H9 (cell line): ENCODE results near the gene AP2S1. TPM values are rescaled to one million over a fixed set of nuclear protein-coding genes. Genes with fewer than 3 reads are reported as not detected.

ENCODE experiments used
- DNase-seq: peaks from one replicate; pipeline ENCODE4 v3.0.0-alpha.2; 2017
- H2AFZ ChIP-seq: one replicate; pipeline ENCODE4 v1.6.1; 2013; ENCODE audit warnings: mild to moderate bottlenecking, low read length, control low read depth, moderate library complexity
- H2AK5ac ChIP-seq: 2 replicates; pipeline ENCODE4 v1.6.1; 2013; ENCODE audit warnings: low read length, control low read depth, mixed read lengths; ENCODE audit not compliant: insufficient read length
- H2BK120ac ChIP-seq: one replicate; pipeline ENCODE4 v1.6.1; 2013; ENCODE audit warnings: low read depth, mild to moderate bottlenecking, low read length, control low read depth, inconsistent platforms; ENCODE audit not compliant: poor library complexity, severe bottlenecking
- H2BK12ac ChIP-seq: 2 replicates; pipeline ENCODE4 v1.6.1; 2013; ENCODE audit warnings: low read length, control low read depth, mixed read lengths, low read depth; ENCODE audit not compliant: insufficient read length
- H2BK15ac ChIP-seq: 2 replicates; pipeline ENCODE4 v1.6.1; 2013; ENCODE audit warnings: low read depth, low read length, control low read depth
- H2BK20ac ChIP-seq: one replicate; pipeline ENCODE4 v1.6.1; 2013; ENCODE audit warnings: low read depth, mild to moderate bottlenecking, low read length, control low read depth, inconsistent platforms; ENCODE audit not compliant: poor library complexity, severe bottlenecking
- H2BK5ac ChIP-seq: 2 replicates; pipeline ENCODE4 v1.6.1; 2013; ENCODE audit warnings: low read length, control low read depth, mixed read lengths; ENCODE audit not compliant: insufficient read length
- H3K14ac ChIP-seq: 2 replicates; pipeline ENCODE4 v1.6.1; 2013; ENCODE audit warnings: low read length, control low read depth; ENCODE audit not compliant: insufficient read depth
- H3K18ac ChIP-seq: 2 replicates; pipeline ENCODE4 v1.6.1; 2013; ENCODE audit warnings: low read depth, mild to moderate bottlenecking, mixed read lengths, low read length, control low read depth; ENCODE audit not compliant: insufficient read length
- H3K23ac ChIP-seq: 2 replicates; pipeline ENCODE4 v1.6.1; 2013; ENCODE audit warnings: low read length, control low read depth, mixed read lengths, low read depth; ENCODE audit not compliant: insufficient read length
- H3K23me2 ChIP-seq: 2 replicates; pipeline ENCODE4 v1.6.1; 2013; ENCODE audit warnings: low read depth, mild to moderate bottlenecking, mixed read lengths, low read length, control low read depth; ENCODE audit not compliant: insufficient read length, poor library complexity, severe bottlenecking
- H3K27ac ChIP-seq: 2 replicates; pipeline ENCODE4 v1.5.1; 2013; ENCODE audit warnings: low read length, control low read depth, mixed read lengths, low read depth; ENCODE audit not compliant: insufficient read length
- H3K27me3 ChIP-seq: 2 replicates; pipeline ENCODE4 v1.6.1; 2013; ENCODE audit warnings: low read length, control low read depth, inconsistent platforms; ENCODE audit not compliant: insufficient read depth
- H3K4ac ChIP-seq: 2 replicates; pipeline ENCODE4 v1.6.1; 2013; ENCODE audit warnings: low read depth, mild to moderate bottlenecking, control low read depth, inconsistent platforms, low read length, moderate library complexity
- H3K4me1 ChIP-seq: 2 replicates; pipeline ENCODE4 v1.6.1; 2013; ENCODE audit warnings: low read length, control low read depth, inconsistent platforms; ENCODE audit not compliant: insufficient read depth
- H3K4me2 ChIP-seq: 2 replicates; pipeline ENCODE4 v1.6.1; 2013; ENCODE audit warnings: low read length, control low read depth, mixed read lengths; ENCODE audit not compliant: insufficient read length, insufficient read depth
- H3K56ac ChIP-seq: 2 replicates; pipeline ENCODE4 v1.6.1; 2013; ENCODE audit warnings: low read depth, mild to moderate bottlenecking, mixed read lengths, low read length, control low read depth; ENCODE audit not compliant: insufficient read length
- H3K79me1 ChIP-seq: 2 replicates; pipeline ENCODE4 v1.6.1; 2013; ENCODE audit warnings: low read depth, mild to moderate bottlenecking, moderate library complexity, low read length, control low read depth, inconsistent platforms; ENCODE audit not compliant: insufficient read depth, poor library complexity, severe bottlenecking
- H3K79me2 ChIP-seq: 2 replicates; pipeline ENCODE4 v1.6.1; 2013; ENCODE audit warnings: low read length, control low read depth, inconsistent platforms; ENCODE audit not compliant: insufficient read depth
- H3K9ac ChIP-seq: 2 replicates; pipeline ENCODE4 v1.6.1; 2013; ENCODE audit warnings: low read length, control low read depth, mixed read lengths; ENCODE audit not compliant: insufficient read length; ENCODE audit errors: extremely low read depth
- H3K9me3 ChIP-seq: one replicate; pipeline ENCODE4 v1.6.1; 2013; ENCODE audit warnings: low read depth, low read length, inconsistent platforms; ENCODE audit not compliant: control insufficient read depth
- H3T11ph ChIP-seq: one replicate; pipeline ENCODE4 v1.6.1; 2013; ENCODE audit warnings: mild to moderate bottlenecking, low read length, control low read depth, inconsistent platforms
- H4K20me1 ChIP-seq: one replicate; pipeline ENCODE4 v1.6.1; 2013; ENCODE audit not compliant: control insufficient read depth, insufficient read length, insufficient read depth
- H4K5ac ChIP-seq: 2 replicates; pipeline ENCODE4 v1.6.1; 2013; ENCODE audit warnings: low read depth, mild to moderate bottlenecking, mixed read lengths, low read length, control low read depth; ENCODE audit not compliant: insufficient read length
- H4K8ac ChIP-seq: replicated peaks from 2 replicates; pipeline ENCODE4 v1.6.1; 2013; ENCODE audit warnings: low read length, control low read depth, mixed read lengths, low read depth; ENCODE audit not compliant: insufficient read length
- H4K91ac ChIP-seq: 2 replicates; pipeline ENCODE4 v1.6.1; 2013; ENCODE audit warnings: low read depth, mild to moderate bottlenecking, moderate library complexity, mixed read lengths, low read length, control low read depth; ENCODE audit not compliant: insufficient read length
- H3K27ac Mint-ChIP-seq, 3 experiments: 2 replicates in 2 of 3; 3 replicates in 1 of 3; pipeline ENCODE4 v1.8.0; 2020 to 2021; ENCODE audit warnings: mixed read lengths in 3 of 3, mild to moderate bottlenecking in 1 of 3, moderate library complexity in 1 of 3
- H3K27me3 Mint-ChIP-seq: 2 replicates; pipeline ENCODE4 v1.8.0; 2021; ENCODE audit warnings: low read depth, mild to moderate bottlenecking, moderate library complexity, mixed read lengths
- H3K36me3 Mint-ChIP-seq, 3 experiments: 2 replicates in 2 of 3; 3 replicates in 1 of 3; pipeline ENCODE4 v1.8.0; 2020 to 2021; ENCODE audit warnings: low read depth in 3 of 3, mixed read lengths in 3 of 3; ENCODE audit not compliant: insufficient read depth in 1 of 3
- H3K4me1 Mint-ChIP-seq, 2 experiments: 2 replicates each; pipeline ENCODE4 v1.8.0; 2020; ENCODE audit warnings: mixed read lengths in 2 of 2
- H3K4me3 Mint-ChIP-seq, 2 experiments: 2 replicates in 1 of 2; 3 replicates in 1 of 2; pipeline ENCODE4 v1.8.0; 2020 to 2021; ENCODE audit warnings: mild to moderate bottlenecking in 2 of 2, mixed read lengths in 2 of 2, moderate library complexity in 1 of 2
- H3K9me3 Mint-ChIP-seq, 2 experiments: 2 replicates in 1 of 2; 3 replicates in 1 of 2; pipeline ENCODE4 v1.8.0; 2020; ENCODE audit warnings: mild to moderate bottlenecking in 2 of 2, mixed read lengths in 2 of 2, moderate library complexity in 1 of 2
- WGBS: extraction: QIAGEN DNeasy Blood & Tissue Kit; methylation state at CpG from one replicate; pipeline ENCODE4 v1.1.7; 2013; ENCODE audit warnings: missing lambda C conversion rate, low lambda C conversion rate, mixed read lengths; ENCODE audit not compliant: insufficient read length; ENCODE audit errors: extremely low coverage; 5-methylcytosine and 5-hydroxymethylcytosine counted together
- total RNA-seq: library from RNA; stranded (reverse); gene quantifications from 2 replicates; pipeline ENCODE4 v1.2.1, GENCODE V29; 2021
- TF ChIP-seq, protein P1 (sequence below): fragments of 200-600 bp; sonication (generic); conservative IDR thresholded peaks from 3 replicates; pipeline ENCODE4 v1.8.0; 2021; ENCODE audit warnings: antibody characterized with exemption, mild to moderate bottlenecking

AP2S1 gene
- total RNA-seq, 1 experiment from 2014 or later, result 193 TPM

- DNase-seq, result no peak
- Mint-ChIP-seq H3K27me3 (no peaks in the 10 kb centered on the region), H3K4me1 (peaks cover 17 to 19% of the 10 kb centered on the region in 2 experiments), H3K4me3 (no peak overlapping the region), H3K27ac (no peak overlapping the region), H3K9me3 (no peaks in the 10 kb centered on the region), H3K36me3 (peaks cover 3 to 8% (median 7%) of the 10 kb centered on the region in 3 experiments; a peak in 6 of 7 replicates)
- H3K23me2 ChIP-seq, result peaks cover 26% of the 10 kb centered on the region
- H3K4ac ChIP-seq, result no peak overlapping the region
- no peak overlapping the region for H2BK120ac ChIP-seq
- H3K18ac ChIP-seq, result no peak overlapping the region
- H3K56ac ChIP-seq, result no peak overlapping the region
- no peak overlapping the region for H2BK12ac ChIP-seq
- peak overlapping the region; percentile 99 for H3K4me2 ChIP-seq
- WGBS, result no CpG with 5 or more reads among the region's 4 CpGs
- no peak overlapping the region for H2AK5ac ChIP-seq
- no peak overlapping the region for H2BK20ac ChIP-seq
- no peak overlapping the region for H2BK5ac ChIP-seq
- H3K9ac ChIP-seq, result peak overlapping the region; percentile 20
- TF ChIP-seq, protein P1, sequence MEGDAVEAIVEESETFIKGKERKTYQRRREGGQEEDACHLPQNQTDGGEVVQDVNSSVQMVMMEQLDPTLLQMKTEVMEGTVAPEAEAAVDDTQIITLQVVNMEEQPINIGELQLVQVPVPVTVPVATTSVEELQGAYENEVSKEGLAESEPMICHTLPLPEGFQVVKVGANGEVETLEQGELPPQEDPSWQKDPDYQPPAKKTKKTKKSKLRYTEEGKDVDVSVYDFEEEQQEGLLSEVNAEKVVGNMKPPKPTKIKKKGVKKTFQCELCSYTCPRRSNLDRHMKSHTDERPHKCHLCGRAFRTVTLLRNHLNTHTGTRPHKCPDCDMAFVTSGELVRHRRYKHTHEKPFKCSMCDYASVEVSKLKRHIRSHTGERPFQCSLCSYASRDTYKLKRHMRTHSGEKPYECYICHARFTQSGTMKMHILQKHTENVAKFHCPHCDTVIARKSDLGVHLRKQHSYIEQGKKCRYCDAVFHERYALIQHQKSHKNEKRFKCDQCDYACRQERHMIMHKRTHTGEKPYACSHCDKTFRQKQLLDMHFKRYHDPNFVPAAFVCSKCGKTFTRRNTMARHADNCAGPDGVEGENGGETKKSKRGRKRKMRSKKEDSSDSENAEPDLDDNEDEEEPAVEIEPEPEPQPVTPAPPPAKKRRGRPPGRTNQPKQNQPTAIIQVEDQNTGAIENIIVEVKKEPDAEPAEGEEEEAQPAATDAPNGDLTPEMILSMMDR, result no peak
- peaks cover 3% of the 10 kb centered on the region; the same call in 1 of the 2 replicates for H3K4me1 ChIP-seq
- no peak overlapping the region for H4K91ac ChIP-seq
- no peak overlapping the region for H4K8ac ChIP-seq
- H2BK15ac ChIP-seq, result no peak overlapping the region
- H2AFZ ChIP-seq, result no peak overlapping the region
- no peak overlapping the region for H3K27ac ChIP-seq
- H3K23ac ChIP-seq, result no peak overlapping the region
- H3K79me2 ChIP-seq, result peaks cover 53% of the 10 kb centered on the region
- no peak overlapping the region for H3K14ac ChIP-seq
- no peaks in the 10 kb centered on the region for H3K79me1 ChIP-seq
- no peaks in the 10 kb centered on the region for H3K27me3 ChIP-seq
- no peak overlapping the region for H4K5ac ChIP-seq
- peaks cover 2% of the 10 kb centered on the region for H4K20me1 ChIP-seq
- H3K9me3 ChIP-seq, result no peaks in the 10 kb centered on the region
- H3T11ph ChIP-seq, result no peak overlapping the region
Observed at GRCh38 chr19:46862974-46863632, 12.5 kb upstream of the AP2S1 start.
